GM21381 (cell line): Measurements from ENCODE around the gene CD1E.
"Not testable (repeated sequence)": the region's sequence is repeated elsewhere in the genome, so short reads cannot be mapped to it uniquely, and the experiment has no call there.

Experiments used
- ATAC-seq: cut with Tn5 transposase; IDR thresholded peaks from one replicate; pipeline ENCODE4 v1.9.1; 2021; ENCODE audit warnings: mild to moderate bottlenecking, moderate library complexity; ENCODE audit not compliant: unreplicated experiment

CD1E gene

DNA sequence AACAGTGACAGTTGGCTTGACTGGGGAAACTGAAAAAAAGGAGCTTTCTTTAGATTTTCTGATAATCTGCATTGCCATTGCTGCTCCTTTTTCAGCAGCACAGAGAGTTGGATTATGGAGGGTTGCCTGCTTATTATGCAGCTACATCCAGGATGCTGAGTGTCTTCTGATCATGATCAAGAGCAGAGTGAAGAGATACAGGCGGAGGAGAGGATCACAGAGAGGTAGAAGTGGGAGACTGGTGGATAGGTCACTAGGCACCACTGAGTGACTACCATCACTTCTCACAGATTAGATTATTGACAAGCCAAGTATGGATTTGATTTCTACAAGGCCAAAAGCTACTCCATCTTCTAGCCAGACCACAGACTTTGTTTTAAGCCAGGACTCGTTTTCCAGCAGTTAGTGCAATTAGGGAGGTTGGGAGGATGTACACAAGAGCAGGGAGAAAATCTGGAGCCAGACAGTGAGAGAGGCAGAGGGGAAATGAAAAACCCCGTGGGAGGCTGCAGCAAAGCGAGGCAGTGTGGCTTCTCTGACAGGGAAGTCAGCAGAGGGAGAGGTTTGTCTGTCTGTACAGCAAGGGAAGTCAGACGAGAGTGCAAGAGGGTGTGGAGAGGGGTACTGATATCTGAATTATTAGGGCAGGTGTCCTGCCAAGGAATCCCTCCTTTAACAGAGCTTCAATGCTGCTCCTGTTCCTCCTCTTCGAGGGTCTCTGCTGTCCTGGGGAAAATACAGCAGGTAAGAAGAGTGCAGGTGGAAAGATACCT is at the start of gene CD1E:
Gene CD1E, plus strand, starts transcription at position 592 of the 773 bp plus-strand sequence. Its CDS starts 95 bp downstream, at position 687.
- ATAC-seq: no peak

- no peak for ATAC-seq
These were observed 43.1 kb upstream of the CD1E start for GRCh38 chr1:158310623-158311022.

DNA sequence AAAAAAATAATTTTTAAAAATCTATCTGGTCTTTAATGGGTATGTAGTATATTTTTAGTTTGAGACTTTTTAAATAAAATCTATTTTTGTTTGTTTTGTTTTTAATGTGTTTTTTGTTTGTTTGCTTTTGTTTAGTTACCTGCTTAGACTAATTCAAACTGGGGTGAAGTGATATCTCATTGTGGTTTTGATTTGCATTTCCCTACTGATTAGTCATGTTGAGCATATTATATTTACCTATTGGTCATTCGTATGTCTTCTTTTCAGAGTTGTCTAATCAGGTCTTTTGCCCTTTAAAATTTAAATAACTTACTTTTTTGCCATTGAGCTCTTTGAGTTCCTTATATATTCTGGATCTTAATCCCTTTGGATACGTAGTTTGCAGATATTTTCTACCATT is 42.6 kb upstream of the CD1E start:
- ATAC-seq: no peak

DNA sequence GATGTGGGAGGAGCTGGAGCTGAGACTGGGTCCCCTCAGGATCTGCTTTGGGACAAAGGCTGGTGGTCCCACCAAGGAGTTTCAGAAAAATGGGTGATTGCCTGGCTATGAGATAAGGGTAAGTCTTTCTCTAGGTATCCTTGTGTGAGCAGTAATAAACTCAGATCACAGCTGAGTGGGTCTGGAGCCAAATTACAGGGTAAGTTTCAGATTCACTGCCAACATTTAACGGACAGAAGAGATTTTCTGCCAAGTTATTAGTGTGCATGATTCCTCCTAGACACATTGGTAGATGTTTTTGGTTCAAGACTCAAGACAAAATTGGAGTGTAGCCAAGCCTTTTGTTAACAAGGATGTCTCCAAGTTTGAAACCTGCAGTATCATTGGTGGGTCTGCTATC is 29.8 kb upstream of the CD1E start:
- ATAC-seq: no peak

DNA sequence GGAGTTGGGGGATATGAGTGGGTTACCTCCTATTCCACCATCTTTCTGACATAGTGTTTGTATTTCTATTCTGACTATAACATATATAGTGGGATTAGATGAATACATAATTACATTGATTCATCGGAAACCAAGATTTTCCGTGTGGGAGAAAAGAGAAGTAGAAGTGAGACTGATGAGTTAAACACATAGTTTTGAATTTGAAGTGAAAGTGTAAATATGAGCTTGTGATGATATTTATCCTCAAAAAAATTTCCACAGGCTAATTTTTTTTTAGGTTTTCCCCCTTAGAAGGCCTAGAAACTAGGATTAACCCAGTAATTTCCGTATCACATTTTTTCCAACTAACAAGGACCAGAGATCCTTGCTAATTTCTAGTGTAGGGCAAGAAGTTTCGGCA is 29.3 kb upstream of the CD1E start:
- no peak for ATAC-seq

GRCh38 chr1:158327481-158327880 is 26.2 kb upstream of the CD1E start:
- ATAC-seq: no peak

- ATAC-seq: no peak
These were observed 25.3 kb upstream of the CD1E start for GRCh38 chr1:158328426-158328825.

DNA sequence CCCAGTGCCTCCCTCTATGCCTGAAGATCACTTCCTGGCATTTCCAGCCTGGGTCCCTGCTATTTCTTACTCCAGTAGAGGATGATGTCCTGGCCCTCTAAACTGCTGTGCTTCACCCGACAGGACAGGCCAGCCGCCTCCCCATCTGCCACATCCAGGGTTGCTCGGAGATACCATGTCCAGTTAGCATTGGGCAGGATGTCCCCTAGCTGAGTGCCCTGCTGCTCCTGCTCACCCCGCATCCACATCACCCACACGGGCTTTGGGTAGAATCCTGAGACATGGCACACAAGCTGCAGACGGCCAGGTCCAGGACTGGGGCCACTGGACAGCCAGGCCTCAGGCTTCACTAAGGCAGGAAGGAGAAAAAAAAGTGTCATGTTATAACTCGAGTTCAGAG is 24.4 kb upstream of the CD1E start:
- no peak for ATAC-seq

GRCh38 chr1:158329733-158330132 is 24.0 kb upstream of the CD1E start:
- no peak for ATAC-seq

- no peak for ATAC-seq
These were observed 23.1 kb upstream of the CD1E start for GRCh38 chr1:158330391-158331105.

GRCh38 chr1:158331106-158331425 is 22.6 kb upstream of the CD1E start:
- no peak for ATAC-seq

GRCh38 chr1:158331481-158332150 is 22.1 kb upstream of the CD1E start, which contains the start of gene CD1B:
CD1B (minus strand) TSS chr1:158331531; CDS start chr1:158331423, 108 bp downstream.
- ATAC-seq: no peak

- ATAC-seq: no peak
These were observed 20.1 kb upstream of the CD1E start for GRCh38 chr1:158333405-158334155.

- ATAC-seq: no peak
These were observed 19.0 kb upstream of the CD1E start for GRCh38 chr1:158334526-158335212.

- ATAC-seq: no peak
These were observed 18.5 kb upstream of the CD1E start for GRCh38 chr1:158335213-158335532.

- ATAC-seq: not testable (repeated sequence)
These were observed 17.3 kb upstream of the CD1E start for GRCh38 chr1:158336413-158336812.

GRCh38 chr1:158348946-158349345 is 4.7 kb upstream of the CD1E start:
- not testable (repeated sequence) for ATAC-seq

DNA sequence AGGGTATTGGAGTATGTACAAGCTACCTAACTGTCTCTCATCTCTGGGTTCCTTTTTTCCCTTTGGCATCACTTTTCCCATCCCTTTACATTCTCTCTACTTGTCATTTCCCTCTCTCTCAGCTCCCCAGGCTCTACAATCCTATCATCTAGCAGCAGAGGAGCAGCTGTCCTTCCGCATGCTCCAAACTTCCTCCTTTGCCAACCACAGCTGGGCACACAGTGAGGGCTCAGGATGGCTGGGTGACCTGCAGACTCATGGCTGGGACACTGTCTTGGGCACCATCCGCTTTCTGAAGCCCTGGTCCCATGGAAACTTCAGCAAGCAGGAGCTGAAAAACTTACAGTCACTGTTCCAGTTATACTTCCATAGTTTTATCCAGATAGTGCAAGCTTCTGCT is 561 bp downstream of the CD1E start:
- no peak for ATAC-seq

DNA sequence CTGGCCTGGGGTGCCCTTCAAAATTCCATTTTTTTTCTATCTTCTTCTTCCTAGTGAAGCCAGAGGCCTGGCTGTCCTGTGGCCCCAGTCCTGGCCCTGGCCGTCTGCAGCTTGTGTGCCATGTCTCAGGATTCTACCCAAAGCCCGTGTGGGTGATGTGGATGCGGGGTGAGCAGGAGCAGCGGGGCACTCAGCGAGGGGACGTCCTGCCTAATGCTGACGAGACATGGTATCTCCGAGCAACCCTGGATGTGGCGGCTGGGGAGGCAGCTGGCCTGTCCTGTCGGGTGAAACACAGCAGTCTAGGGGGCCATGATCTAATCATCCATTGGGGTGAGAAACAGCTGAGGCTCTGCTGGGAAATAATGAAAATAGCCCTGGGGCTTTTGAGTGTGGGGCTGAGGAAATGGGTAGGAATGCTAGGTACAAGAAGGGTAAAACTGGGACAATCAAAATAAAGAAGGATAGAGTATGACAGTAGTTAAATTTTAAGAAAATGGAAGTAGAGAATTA is 2.1 kb downstream of the CD1E start:
- no peak for ATAC-seq

- no peak for ATAC-seq
These were observed 2.9 kb downstream of the CD1E start for GRCh38 chr1:158356616-158357015.
